A673 (cell line): ENCODE measurements around the gene RAPGEF3. TPM values are rescaled to one million over a fixed set of nuclear protein-coding genes. Genes with fewer than 3 reads are reported as not detected.

Experiments used
- BruUV-seq: library from RNA; stranded (reverse); fragments of 400-500 nt; replicated peaks from 2 replicates; lab custom pipeline; 2021; lab: Mats Ljungman, UMichigan
- CTCF ChIA-PET: fragments of 300-600 bp; sonication (Branson Sonifier 250); formaldehyde crosslinking; loops from one replicate; lab custom pipeline; 2022; ENCODE audit warnings: antibody characterized with exemption; lab: Charles Lee
- POLR2A ChIA-PET: fragments of 300-600 bp; sonication (Branson Sonifier 250); formaldehyde crosslinking; loops from one replicate; lab custom pipeline; 2022; ENCODE audit warnings: antibody characterized with exemption; ENCODE audit not compliant: low non-redundant PET; lab: Charles Lee
- DNase-seq: peaks from one replicate; pipeline ENCODE4 v3.0.0-alpha.2; 2015; ENCODE audit warnings: low spot score
- H3K27ac ChIP-seq: fragments of 200-600 bp; sonication (generic); 2 replicates; pipeline ENCODE4 v1.5.1; 2016; ENCODE audit warnings: mixed run types, low read depth, mild to moderate bottlenecking, mixed read lengths, antibody characterized with exemption, low read length; ENCODE audit not compliant: poor library complexity, severe bottlenecking
- H3K27me3 ChIP-seq: fragments of 200-600 bp; sonication (generic); replicated peaks from 2 replicates; pipeline ENCODE4 v1.6.1; 2017; ENCODE audit warnings: mixed run types, low read depth, mild to moderate bottlenecking, mixed read lengths, antibody characterized with exemption, low read length; ENCODE audit not compliant: insufficient read depth, poor library complexity
- H3K36me3 ChIP-seq: fragments of 200-600 bp; sonication (generic); 2 replicates; pipeline ENCODE4 v1.6.1; 2016; ENCODE audit warnings: mixed run types, mild to moderate bottlenecking, mixed read lengths, antibody characterized with exemption, low read length; ENCODE audit not compliant: insufficient read depth, poor library complexity, severe bottlenecking
- H3K4me1 ChIP-seq: fragments of 200-600 bp; sonication (generic); 2 replicates; pipeline ENCODE4 v1.6.1; 2017; ENCODE audit warnings: mixed run types, mild to moderate bottlenecking, mixed read lengths, antibody characterized with exemption, low read length; ENCODE audit not compliant: insufficient read depth, poor library complexity, severe bottlenecking
- H3K4me3 ChIP-seq: fragments of 200-600 bp; sonication (generic); 2 replicates; pipeline ENCODE4 v1.5.1; 2016; ENCODE audit warnings: low read depth, mixed run types, mild to moderate bottlenecking, mixed read lengths, low read length; ENCODE audit not compliant: poor library complexity, severe bottlenecking
- H3K9me3 ChIP-seq: fragments of 200-600 bp; sonication (generic); 2 replicates; pipeline ENCODE4 v1.6.1; 2016; ENCODE audit warnings: mixed run types, low read depth, mild to moderate bottlenecking, mixed read lengths, antibody characterized with exemption, low read length; ENCODE audit not compliant: poor library complexity, severe bottlenecking
- CTCF ChIP-seq: fragments of 300-800, 200-600 bp; sonication (generic); conservative IDR thresholded peaks from 2 replicates; pipeline ENCODE4 v1.5.1; 2017; ENCODE audit warnings: low read depth, mild to moderate bottlenecking, antibody characterized with exemption, low read length, moderate library complexity, mixed read lengths
- EZH2 ChIP-seq: fragments of 200-600 bp; sonication (generic); IDR thresholded peaks from 2 replicates; pipeline ENCODE4 v1.6.1; 2017; ENCODE audit warnings: borderline replicate concordance, low read depth, mild to moderate bottlenecking, mixed read lengths, antibody characterized with exemption, low read length; ENCODE audit not compliant: poor library complexity, severe bottlenecking
- intact Hi-C: fragments of 100-400 bp; cut with micrococcal nuclease; formaldehyde crosslinking; loops from one replicate; pipeline ENCODE4 v1.10.0; 2022; ENCODE audit not compliant: unreplicated experiment
- total RNA-seq: library from RNA; stranded (reverse); gene quantifications from 2 replicates; pipeline ENCODE4 v1.2.3, GENCODE V29; 2021

RAPGEF3 gene
- total RNA-seq, 1 experiment from 2014 or later, result 4.3 TPM

DNA sequence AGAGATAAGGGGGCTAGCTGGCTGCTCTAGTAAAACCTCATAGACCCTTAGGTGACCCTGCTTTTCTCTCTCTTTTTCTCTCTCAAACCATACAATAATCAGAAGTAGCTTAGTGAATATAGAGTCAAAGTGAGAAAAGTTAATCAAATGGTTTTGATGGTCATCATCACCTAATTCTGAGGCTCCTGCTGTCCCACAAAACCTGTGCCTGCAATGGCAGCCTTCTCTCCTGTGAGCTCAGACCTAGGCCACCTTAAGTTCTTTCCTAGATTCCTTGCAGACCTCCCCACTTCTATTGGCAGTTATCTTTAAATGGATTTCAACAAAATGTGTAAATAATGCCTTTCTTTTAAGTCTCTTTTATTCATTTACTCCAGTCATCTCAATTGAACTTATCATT, 51.3 kb downstream of the RAPGEF3 start:
- Histone ChIP-seq H3K27ac (no peak overlapping the region), H3K27me3 (no peaks in the 10 kb centered on the region), H3K4me1 (peaks cover 8% of the 10 kb centered on the region), H3K4me3 (no peak overlapping the region), H3K9me3 (no peaks in the 10 kb centered on the region), H3K36me3 (no peaks in the 10 kb centered on the region)
- intact Hi-C loops, result no loop called here
- CTCF ChIA-PET, result interaction anchor here (0.5 kb wide), 1 partner anchor 130 kb away, joined by 3 read pairs; no protein-coding TSS in a partner anchor
- DNase-seq, result no peak
- BruUV-seq, result no TSS peak
- POLR2A ChIA-PET, result no interaction called here
- no peak for TF ChIP-seq EZH2
- no peak for TF ChIP-seq CTCF

DNA sequence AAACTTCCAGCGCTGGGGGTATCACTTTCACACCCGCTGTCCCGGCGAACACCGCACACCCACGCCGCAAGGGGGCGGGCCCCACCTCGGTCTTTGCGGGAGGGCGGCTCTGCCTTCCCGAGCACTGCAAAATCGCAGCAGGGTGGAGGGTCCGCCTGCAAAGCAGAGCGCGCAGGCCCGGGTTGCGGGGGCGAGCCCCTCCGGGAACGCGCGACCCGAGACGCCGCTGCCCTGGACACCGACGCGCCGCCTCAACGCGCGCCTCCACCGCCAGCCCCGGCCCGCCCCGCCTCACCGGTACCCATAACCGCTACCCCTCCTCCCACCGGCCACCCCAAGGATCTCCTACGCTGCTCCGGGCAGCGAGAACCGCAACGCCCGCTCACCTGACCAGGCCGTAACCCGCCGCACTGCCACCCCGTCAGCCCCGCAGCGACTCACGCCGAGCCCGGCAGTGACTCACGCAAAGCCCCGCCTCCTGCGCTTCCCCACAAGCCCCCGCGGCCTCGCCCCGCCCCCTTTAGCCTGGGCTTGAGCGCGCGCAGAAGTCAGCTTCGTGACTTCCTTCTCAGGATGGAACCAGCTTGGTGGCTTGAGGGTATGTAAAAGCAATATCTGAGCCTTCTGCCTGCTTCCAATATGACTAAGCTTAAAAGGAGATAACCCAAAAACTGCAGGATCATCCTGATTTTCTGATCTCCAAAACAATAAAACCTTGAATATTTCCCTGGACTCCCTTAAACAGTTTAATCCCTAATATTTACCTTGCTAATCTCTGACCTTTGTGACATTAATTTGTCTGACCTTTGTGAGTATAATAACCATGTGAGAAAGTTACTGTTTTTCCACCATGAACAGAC, 52.9 kb downstream of the RAPGEF3 start, which contains the start of gene RPAP3:
TSS of gene RPAP3 (minus strand) at position 465 of the 860 bp plus-strand sequence. CDS start 3,190 bp downstream, outside the sequence.
- DNase-seq, result peak; percentile 97
- peak within 1 kb of the TSS; percentile 83 for H3K27ac ChIP-seq
- H3K9me3 ChIP-seq, result no peaks in the 10 kb centered on the region
- peak within 1 kb of the TSS; percentile 69 for H3K4me3 ChIP-seq
- no peaks in the 10 kb centered on the region for H3K27me3 ChIP-seq
- POLR2A ChIA-PET, result interaction anchor here (0.5 to 0.6 kb wide), 2 partner anchors 64 to 151 kb away, joined by 3 to 8 read pairs; no protein-coding TSS in a partner anchor
- BruUV-seq, result TSS peak; percentile 48
- TF ChIP-seq EZH2, result no peak
- TF ChIP-seq CTCF, result peak; percentile 66
- CTCF ChIA-PET, result interaction anchor here (0.5 to 1.2 kb wide), 5 partner anchors 10 to 133 kb away, joined by 3 to 7 read pairs (median 3); no protein-coding TSS in a partner anchor
- H3K4me1 ChIP-seq, result peaks cover 8% of the 10 kb centered on the region
- H3K36me3 ChIP-seq, result peaks cover 7% of the 10 kb centered on the region
- intact Hi-C loops, result no loop called here

- H3K4me1 ChIP-seq, result peaks cover 8% of the 10 kb centered on the region
- no peak for DNase-seq
- CTCF ChIA-PET, result interaction anchor here (0.8 kb wide), 1 partner anchor 61 kb away, joined by 3 read pairs; no protein-coding TSS in a partner anchor
- TF ChIP-seq CTCF, result no peak
- TF ChIP-seq EZH2, result no peak
- POLR2A ChIA-PET, result no interaction called here
- no peaks in the 10 kb centered on the region for H3K9me3 ChIP-seq
- peaks cover 13% of the 10 kb centered on the region for H3K36me3 ChIP-seq
- peak overlapping the region; percentile 83 for H3K27ac ChIP-seq
- H3K27me3 ChIP-seq, result no peaks in the 10 kb centered on the region
- H3K4me3 ChIP-seq, result peak overlapping the region; percentile 69
- no TSS peak for BruUV-seq
- intact Hi-C loops, result no loop called here
Observed at GRCh38 chr12:47705229-47705565, 53.5 kb downstream of the RAPGEF3 start.
